ENCODE data around the gene CDS1. TPM values are rescaled to one million over a fixed set of nuclear protein-coding genes. Genes with fewer than 3 reads are reported as not detected.

CDS1 gene
- total RNA-seq, 2 experiments from 2014 or later: 0.12 to 0.30 TPM

GRCh38 chr4:84697615-84698201 is 114.8 kb downstream of the CDS1 start:
- Mint-ChIP-seq H3K27me3 (peaks cover 11% of the 10 kb centered on the region), H3K4me3 (no peak overlapping the region), H3K36me3 (no peaks in the 10 kb centered on the region), H3K27ac (no peak overlapping the region), H3K9me3 (no peaks in the 10 kb centered on the region), H3K4me1 (no peaks in the 10 kb centered on the region)
- no peak for DNase-seq

- H3K27ac Mint-ChIP-seq: no peak overlapping the region
- H3K36me3 Mint-ChIP-seq: no peaks in the 10 kb centered on the region
- H3K27me3 Mint-ChIP-seq: peaks cover 11% of the 10 kb centered on the region
- DNase-seq: no peak
- no peak overlapping the region for H3K4me3 Mint-ChIP-seq
- no peaks in the 10 kb centered on the region for H3K4me1 Mint-ChIP-seq
- no peaks in the 10 kb centered on the region for H3K9me3 Mint-ChIP-seq
Observed at GRCh38 chr4:84699001-84699671, 116.2 kb downstream of the CDS1 start.

Other genes starting within 250 kb of the CDS1 start
- gene NKX6-1, start 83.8 kb upstream of the CDS1 start, total RNA-seq: not detected